Measurements from ENCODE around the gene LRRC8D.
"Not testable (repeated sequence)": the region's sequence is repeated elsewhere in the genome, so short reads cannot be mapped to it uniquely, and the experiment has no call there.

LRRC8D gene

GRCh38 chr1:89908672-89909436 is 88.0 kb downstream of the LRRC8D start:
- in situ Hi-C loops (cut with MboI; ENCODE audit: low sequenced_read_pairs) = no loop called here

GRCh38 chr1:89910268-89910667 is 89.4 kb downstream of the LRRC8D start:
- in situ Hi-C loops (cut with MboI; ENCODE audit: low sequenced_read_pairs) = no loop called here

GRCh38 chr1:89910780-89911179 is 89.9 kb downstream of the LRRC8D start:
- in situ Hi-C loops (cut with MboI; ENCODE audit: low sequenced_read_pairs) = no loop called here

GRCh38 chr1:89911191-89911991 is 90.6 kb downstream of the LRRC8D start:
- in situ Hi-C loops (cut with MboI; ENCODE audit: low sequenced_read_pairs) = no loop called here

GRCh38 chr1:89912073-89912472 is 91.2 kb downstream of the LRRC8D start:
- in situ Hi-C loops (cut with MboI; ENCODE audit: low sequenced_read_pairs) = no loop called here

GRCh38 chr1:89913353-89914095 is 92.7 kb downstream of the LRRC8D start:
- in situ Hi-C loops (cut with MboI; ENCODE audit: low sequenced_read_pairs) = no loop called here

GRCh38 chr1:89917353-89917752 is 96.5 kb downstream of the LRRC8D start:
- in situ Hi-C loops (cut with MboI; ENCODE audit: low sequenced_read_pairs) = no loop called here

GRCh38 chr1:89918127-89918793 is 97.4 kb downstream of the LRRC8D start:
- in situ Hi-C loops (cut with MboI; ENCODE audit: low sequenced_read_pairs) = no loop called here

GRCh38 chr1:89918794-89919155 is 97.9 kb downstream of the LRRC8D start:
- in situ Hi-C loops (cut with MboI; ENCODE audit: low sequenced_read_pairs) = no loop called here

GRCh38 chr1:89919174-89919573 is 98.3 kb downstream of the LRRC8D start:
- in situ Hi-C loops (cut with MboI; ENCODE audit: low sequenced_read_pairs) = no loop called here

GRCh38 chr1:89922911-89923310 is 102.1 kb downstream of the LRRC8D start:
- in situ Hi-C loops (cut with MboI; ENCODE audit: low sequenced_read_pairs) = no loop called here

- in situ Hi-C loops (cut with MboI; ENCODE audit: low sequenced_read_pairs) = no loop called here
Measured at GRCh38 chr1:89923517-89923916, 102.7 kb downstream of the LRRC8D start.

GRCh38 chr1:89924075-89924474 is 103.2 kb downstream of the LRRC8D start:
- in situ Hi-C loops (cut with MboI; ENCODE audit: low sequenced_read_pairs) = not testable (repeated sequence)

- in situ Hi-C loops (cut with MboI; ENCODE audit: low sequenced_read_pairs) = no loop called here
Measured at GRCh38 chr1:89927049-89927448, 106.2 kb downstream of the LRRC8D start.

- in situ Hi-C loops (cut with MboI; ENCODE audit: low sequenced_read_pairs) = no loop called here
Measured at GRCh38 chr1:89927478-89927877, 106.6 kb downstream of the LRRC8D start.

GRCh38 chr1:89928506-89928905 is 107.7 kb downstream of the LRRC8D start:
- in situ Hi-C loops (cut with MboI; ENCODE audit: low sequenced_read_pairs) = no loop called here

GRCh38 chr1:89929467-89930063 is 108.7 kb downstream of the LRRC8D start:
- in situ Hi-C loops (cut with MboI; ENCODE audit: low sequenced_read_pairs) = no loop called here

- in situ Hi-C loops (cut with MboI; ENCODE audit: low sequenced_read_pairs) = no loop called here
Measured at GRCh38 chr1:89930579-89930978, 109.7 kb downstream of the LRRC8D start.

GRCh38 chr1:89931964-89932363 is 111.1 kb downstream of the LRRC8D start:
- in situ Hi-C loops (cut with MboI; ENCODE audit: low sequenced_read_pairs) = no loop called here

- in situ Hi-C loops (cut with MboI; ENCODE audit: low sequenced_read_pairs) = no loop called here
Measured at GRCh38 chr1:89932598-89933364, 111.9 kb downstream of the LRRC8D start.
